VCaP (cell line): ENCODE results near the gene INTS6.

Experiments used
- H3K27ac ChIP-seq: fragments of 450-650 bp; 2 replicates; pipeline ENCODE4 v1.5.1; 2017
- TF ChIP-seq, protein P1 (sequence below): fragments of 450-650 bp; conservative IDR thresholded peaks from 2 replicates; pipeline ENCODE4 v1.5.1; 2017; ENCODE audit warnings: mild to moderate bottlenecking, moderate library complexity

INTS6 gene

GRCh38 chr13:51440381-51440780, 12.5 kb downstream of the INTS6 start:
- TF ChIP-seq, protein P1, sequence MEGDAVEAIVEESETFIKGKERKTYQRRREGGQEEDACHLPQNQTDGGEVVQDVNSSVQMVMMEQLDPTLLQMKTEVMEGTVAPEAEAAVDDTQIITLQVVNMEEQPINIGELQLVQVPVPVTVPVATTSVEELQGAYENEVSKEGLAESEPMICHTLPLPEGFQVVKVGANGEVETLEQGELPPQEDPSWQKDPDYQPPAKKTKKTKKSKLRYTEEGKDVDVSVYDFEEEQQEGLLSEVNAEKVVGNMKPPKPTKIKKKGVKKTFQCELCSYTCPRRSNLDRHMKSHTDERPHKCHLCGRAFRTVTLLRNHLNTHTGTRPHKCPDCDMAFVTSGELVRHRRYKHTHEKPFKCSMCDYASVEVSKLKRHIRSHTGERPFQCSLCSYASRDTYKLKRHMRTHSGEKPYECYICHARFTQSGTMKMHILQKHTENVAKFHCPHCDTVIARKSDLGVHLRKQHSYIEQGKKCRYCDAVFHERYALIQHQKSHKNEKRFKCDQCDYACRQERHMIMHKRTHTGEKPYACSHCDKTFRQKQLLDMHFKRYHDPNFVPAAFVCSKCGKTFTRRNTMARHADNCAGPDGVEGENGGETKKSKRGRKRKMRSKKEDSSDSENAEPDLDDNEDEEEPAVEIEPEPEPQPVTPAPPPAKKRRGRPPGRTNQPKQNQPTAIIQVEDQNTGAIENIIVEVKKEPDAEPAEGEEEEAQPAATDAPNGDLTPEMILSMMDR: no peak
- no peak overlapping the region for H3K27ac ChIP-seq

DNA sequence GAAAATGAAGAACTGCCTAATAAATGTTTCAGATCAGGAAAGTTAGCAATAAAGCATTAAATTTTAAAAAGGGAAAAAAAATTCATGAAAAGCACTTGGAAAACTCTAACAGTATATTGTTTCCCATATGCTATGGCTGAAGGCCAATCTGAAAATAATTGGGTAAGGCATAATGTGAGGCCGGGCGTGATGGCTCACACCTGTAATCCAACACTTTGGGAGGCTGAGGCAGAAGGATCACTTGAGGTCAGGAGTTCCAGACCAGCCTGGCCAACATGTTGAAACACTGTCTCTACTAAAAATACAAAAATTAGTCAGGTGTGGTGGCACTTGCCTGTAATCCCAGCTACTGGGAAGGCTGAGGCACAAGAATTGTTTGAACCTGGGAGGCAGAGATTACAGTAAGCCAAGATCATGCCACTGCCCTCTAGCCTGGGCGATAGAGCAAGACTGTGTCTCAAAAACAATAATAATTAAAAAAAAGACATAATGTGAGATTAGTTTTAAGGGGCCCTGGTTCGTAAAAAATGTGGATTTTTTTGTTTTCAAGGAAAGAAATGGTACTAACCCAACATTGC, 15.2 kb downstream of the INTS6 start:
- no peak overlapping the region for H3K27ac ChIP-seq

DNA sequence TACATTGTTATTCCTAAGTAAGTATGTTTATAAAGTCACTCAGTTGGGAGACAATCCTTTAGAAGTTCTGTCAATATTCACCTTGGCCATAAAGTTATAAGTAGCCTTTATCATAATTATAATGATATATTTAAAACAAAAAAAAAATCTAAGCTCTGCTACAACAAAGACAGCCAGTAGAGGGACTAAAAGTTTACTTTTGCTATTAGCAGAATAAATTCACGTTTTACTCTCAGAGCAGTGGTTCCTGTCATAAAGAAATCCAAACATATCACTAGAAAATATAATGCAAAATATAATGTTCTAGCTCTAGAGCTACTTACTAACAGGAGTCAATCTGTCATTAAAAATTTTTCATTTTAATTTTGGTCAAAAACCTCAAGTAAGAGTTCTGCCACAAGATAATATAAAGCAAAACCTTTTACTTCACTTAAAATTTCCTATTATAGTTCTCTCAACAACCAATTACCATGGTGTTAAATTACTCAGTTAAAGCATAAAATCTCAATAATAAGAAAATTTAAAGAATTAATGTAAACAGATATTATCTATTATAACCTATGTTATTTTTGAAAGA, 17.7 kb downstream of the INTS6 start:
- H3K27ac ChIP-seq: no peak overlapping the region
- TF ChIP-seq, protein P1: peak; percentile 78

More for the DNA sequence above, 15.2 kb downstream of the INTS6 start:
- TF ChIP-seq, protein P1: no peak

DNA sequence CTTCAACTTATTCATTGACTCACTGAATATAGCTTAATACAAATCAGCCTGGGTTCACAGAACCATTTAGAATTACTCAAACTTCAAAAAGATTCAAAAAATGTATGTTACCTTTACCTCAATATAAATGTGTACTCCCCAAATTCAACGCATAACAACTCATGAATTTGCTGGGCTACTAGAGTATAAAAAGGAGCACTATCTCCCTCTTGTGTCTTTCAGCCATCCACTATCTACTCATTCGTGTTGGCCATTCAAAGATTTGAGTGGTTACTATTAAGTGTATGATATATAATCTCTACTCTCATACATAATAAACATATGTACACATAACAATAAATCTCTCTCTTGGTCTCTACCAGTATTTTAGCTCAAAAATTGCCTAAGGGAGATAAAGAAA, 20.3 kb downstream of the INTS6 start:
- no peak overlapping the region for H3K27ac ChIP-seq
- TF ChIP-seq, protein P1: no peak; the same call in 1 of the 2 replicates

DNA sequence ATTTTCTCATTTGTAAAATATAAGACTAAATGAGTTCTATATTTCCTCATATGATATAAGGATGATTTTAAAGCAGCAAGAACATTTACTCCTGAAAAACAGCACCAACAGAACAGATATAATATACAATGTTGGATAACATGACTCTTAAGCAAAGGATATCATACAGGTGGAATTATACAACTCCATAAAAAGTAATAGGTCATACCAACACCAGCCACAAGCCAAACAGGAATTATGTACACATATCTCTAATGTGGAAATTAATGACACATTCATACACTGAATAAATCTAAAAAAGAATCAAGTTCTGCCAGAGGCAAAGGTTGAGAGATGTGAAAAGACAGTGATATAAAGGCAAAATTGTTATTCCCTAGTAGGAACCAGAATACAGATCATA, 25.9 kb downstream of the INTS6 start:
- TF ChIP-seq, protein P1: no peak
- peak overlapping the region; percentile 59 for H3K27ac ChIP-seq

- no peak overlapping the region for H3K27ac ChIP-seq
- TF ChIP-seq, protein P1: no peak
Observed at GRCh38 chr13:51425410-51426042, 27.3 kb downstream of the INTS6 start.

DNA sequence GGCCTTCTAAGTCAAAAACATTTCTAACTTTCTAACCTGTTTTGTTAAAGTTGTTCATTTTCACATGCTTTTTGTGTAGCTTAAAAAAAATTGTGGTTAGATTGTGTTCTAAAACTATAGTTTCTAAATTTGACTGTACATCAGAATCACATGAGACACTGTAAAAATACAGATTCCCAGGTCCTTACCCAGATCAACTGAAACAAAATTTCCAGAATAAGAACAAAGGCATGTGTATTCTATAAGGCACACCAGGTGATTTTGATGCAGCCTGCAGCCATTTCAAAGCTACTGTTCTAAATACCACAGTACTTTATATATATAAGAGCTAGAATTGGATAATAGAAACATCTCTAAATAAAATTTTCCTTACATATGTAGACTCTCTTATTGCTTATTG, 29.1 kb downstream of the INTS6 start:
- H3K27ac ChIP-seq: no peak overlapping the region
- TF ChIP-seq, protein P1: no peak
